ENCODE measurements around the gene ZBTB7A.

- TF ChIP-seq POLR2A (IDR thresholded peaks at IDR 0.05) (no peak), CTCF (IDR thresholded peaks at IDR 0.05) (no peak)
These were observed 24.5 kb downstream of the ZBTB7A start for GRCh38 chr19:4042064-4042730.
